HEK293 (cell line): Measurements from ENCODE around the gene PHKB.
"Not testable (repeated sequence)": the region's sequence is repeated elsewhere in the genome, so short reads cannot be mapped to it uniquely, and the experiment has no call there.

Experiments
- ZFP37 ChIP-seq: fragments of 450-650 bp; formaldehyde crosslinking; IDR thresholded peaks from 2 replicates; pipeline ENCODE4 v1.5.1; 2016; ENCODE audit warnings: missing biosample characterization, missing genetic modification characterization
- ZNF561 ChIP-seq: fragments of 450-650 bp; IDR thresholded peaks from 2 replicates; pipeline ENCODE4 v1.5.1; 2018; ENCODE audit warnings: missing biosample characterization, missing genetic modification characterization, borderline replicate concordance
- ZNF623 ChIP-seq: fragments of 450-650 bp; formaldehyde crosslinking; IDR thresholded peaks from 2 replicates; pipeline ENCODE4 v1.5.1; 2016; ENCODE audit warnings: missing biosample characterization, missing genetic modification characterization
- ZNF629 ChIP-seq: fragments of 450-650 bp; formaldehyde crosslinking; IDR thresholded peaks from 2 replicates; pipeline ENCODE4 v1.5.1; 2017; ENCODE audit warnings: missing biosample characterization, missing genetic modification characterization
- ZNF768 ChIP-seq: fragments of 450-650 bp; formaldehyde crosslinking; IDR thresholded peaks from 2 replicates; pipeline ENCODE4 v1.5.1; 2018; ENCODE audit warnings: missing biosample characterization, mild to moderate bottlenecking, missing genetic modification characterization

DNA sequence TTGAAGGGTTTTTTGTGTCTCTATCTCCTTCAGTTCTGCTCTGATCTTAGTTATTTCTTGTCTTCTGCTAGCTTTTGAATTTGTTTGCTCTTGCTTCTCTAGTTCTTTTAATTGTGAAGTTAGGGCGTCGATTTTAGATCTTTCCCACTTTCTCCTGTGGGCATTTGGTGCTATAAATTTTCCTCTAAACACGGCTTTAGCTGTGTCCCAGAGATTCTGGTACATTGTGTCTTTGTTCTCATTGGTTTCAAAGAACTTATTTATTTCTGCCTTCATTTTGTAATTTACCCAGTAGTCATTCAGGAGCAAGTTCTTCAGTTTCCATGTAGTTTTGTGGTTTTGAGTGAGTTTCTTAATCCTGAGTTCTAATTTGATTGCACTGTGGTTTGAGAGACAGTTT lies 90.1 kb downstream of the PHKB start:
- not testable (repeated sequence) for TF ChIP-seq ZNF561, ZNF623, ZNF629, ZFP37, ZNF768 (tag by site-specific recombination)
